GM21528 (cell line): ENCODE measurements around the gene HEATR1.
"Not testable (repeated sequence)": the region's sequence is repeated elsewhere in the genome, so short reads cannot be mapped to it uniquely, and the experiment has no call there.

ENCODE experiments used
- ATAC-seq: cut with Tn5 transposase; IDR thresholded peaks from one replicate; pipeline ENCODE4 v1.9.1; 2021; ENCODE audit warnings: mild to moderate bottlenecking, moderate library complexity; ENCODE audit not compliant: unreplicated experiment, low FRiP score

The HEATR1 gene

DNA sequence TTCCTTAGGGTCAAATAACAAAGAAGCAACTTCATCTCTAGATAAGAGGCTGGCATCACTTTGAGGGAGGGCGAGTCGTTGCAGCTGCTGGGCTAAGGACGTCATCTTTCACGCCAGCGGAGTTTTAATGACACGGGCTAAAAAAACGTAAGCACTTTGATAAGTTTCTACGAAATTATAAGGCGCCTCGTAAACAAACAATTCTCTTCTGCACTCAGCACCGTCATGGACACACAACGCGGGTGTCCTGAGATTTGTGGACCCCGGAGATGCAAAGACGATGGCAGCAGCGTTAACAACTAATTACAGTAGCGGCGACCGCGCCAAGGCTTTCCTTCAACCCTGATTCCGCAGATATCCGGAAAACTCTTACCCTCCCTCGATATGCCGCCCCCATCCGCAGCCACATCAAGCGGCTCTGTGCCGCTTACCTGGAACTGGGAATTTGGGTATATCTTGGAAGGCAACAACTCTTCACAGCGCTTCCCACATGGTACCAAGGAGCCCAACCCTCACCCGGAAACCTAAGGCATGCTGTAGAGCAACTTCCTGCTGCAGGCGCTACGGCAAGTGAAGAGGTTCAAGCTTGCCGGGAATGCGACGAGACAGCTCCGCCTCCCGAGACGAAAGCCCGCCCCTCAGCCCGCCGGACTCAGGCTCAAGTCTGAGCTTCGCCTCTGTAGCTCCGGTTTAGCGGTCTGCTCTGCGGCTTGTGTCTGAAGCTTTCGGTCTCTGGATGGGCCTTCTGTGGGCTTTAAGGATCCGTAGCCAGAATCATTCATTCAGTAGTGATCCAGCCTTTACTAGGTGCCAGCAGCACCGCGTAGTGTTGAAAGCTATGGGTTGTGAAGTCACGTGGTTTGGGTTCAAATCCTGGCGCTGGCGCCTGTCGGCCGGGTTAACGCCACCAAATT, at the start of gene HEATR1:
Gene HEATR1 (minus strand): TSS at position 526 of the 914 bp plus-strand sequence. CDS start 421 bp downstream, at position 105.
- peak; percentile 98 for ATAC-seq

DNA sequence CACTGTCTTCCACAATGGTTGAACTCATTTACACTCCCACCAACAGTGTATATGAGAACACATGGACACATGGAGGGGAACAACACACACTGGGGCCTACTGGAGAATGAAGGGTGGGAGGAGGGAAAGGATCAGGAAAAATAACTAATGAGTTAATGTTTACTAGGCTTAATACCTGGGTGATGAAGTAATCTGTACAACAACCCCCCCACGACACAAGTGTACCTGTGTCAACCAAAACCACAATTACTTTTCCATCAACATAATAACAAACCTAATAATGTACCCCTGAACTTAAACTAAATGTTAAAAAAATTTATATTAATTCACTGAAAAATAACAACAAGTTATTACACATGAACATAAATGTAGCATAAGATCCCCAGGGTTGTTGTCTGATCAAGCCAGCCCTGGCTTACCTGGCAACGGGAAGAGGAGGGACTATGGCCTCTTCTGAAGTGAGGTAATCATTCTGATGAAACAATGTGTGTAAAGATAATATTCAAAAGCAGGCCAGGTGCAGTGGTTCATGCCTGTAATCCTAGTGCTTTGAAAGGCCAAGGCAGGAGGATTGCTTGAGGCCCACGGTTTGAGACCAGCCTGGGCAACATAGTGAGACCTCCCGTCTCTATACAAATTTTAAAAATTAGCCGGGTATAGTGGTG, 40.8 kb upstream of the HEATR1 start:
- ATAC-seq = no peak

GRCh38 chr1:236642763-236643162, 38.4 kb upstream of the HEATR1 start:
- no peak for ATAC-seq

- ATAC-seq = no peak
Observed at GRCh38 chr1:236639686-236640085, 35.4 kb upstream of the HEATR1 start.

GRCh38 chr1:236638945-236639344, 34.6 kb upstream of the HEATR1 start:
- ATAC-seq = no peak

DNA sequence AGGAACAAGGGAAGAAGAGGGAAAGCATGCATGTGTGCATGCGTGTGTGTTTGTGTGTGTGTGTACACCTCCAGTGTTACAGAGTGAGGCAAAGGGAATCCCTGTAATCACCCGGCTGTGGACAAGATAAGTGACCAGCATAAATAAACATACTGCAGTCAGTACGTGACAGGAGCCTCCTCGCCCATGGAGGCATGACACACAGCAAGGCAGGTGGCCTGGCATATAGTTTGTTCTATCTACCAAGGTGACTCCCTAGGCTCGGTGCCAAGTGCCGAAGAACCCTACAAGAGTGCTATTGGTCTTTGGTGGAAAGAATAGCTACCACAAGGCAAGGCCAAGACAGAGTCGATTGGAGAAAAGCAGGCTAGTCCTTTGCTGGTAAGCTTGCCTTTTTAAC, 31.7 kb upstream of the HEATR1 start:
- no peak for ATAC-seq

- ATAC-seq = no peak
Observed at GRCh38 chr1:236627727-236628408, 23.6 kb upstream of the HEATR1 start.

DNA sequence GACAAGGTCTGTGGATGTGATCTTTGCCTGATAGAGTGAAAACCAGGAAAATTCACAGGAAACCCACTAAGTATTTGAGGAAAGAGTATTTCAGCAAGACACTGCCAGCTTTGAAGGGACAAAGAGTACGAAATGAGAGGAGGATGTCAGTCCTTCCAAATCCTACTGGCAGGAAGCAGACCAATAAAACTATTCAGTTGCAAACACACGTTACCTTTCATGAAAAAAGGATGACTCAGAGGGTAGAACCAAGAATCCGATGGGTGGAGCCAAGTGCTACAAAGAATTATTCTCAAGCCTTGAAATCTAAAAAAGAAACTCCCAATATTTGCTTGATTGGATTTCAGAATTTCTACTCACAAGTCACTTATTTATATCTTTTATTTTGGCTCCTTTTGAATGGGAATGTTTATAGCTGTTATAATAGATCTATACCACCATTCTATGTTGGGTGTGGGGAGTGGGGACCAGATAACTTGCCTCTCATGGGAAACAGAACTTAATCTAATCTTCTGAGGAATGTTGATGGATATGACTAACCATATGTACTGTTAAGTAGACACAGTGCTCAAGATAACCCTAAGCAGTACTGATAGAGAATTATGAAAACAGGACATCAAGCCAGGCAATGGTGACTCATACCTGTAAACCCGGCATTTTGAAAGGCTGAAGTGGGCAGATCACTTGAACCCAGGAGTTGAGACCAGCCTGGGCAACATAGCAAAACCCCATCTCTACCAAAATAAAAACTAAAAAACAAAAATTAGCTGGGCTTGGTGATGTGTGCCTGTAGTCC, 19.3 kb upstream of the HEATR1 start:
- no peak for ATAC-seq

GRCh38 chr1:236622407-236622806, 18.1 kb upstream of the HEATR1 start:
- no peak for ATAC-seq

DNA sequence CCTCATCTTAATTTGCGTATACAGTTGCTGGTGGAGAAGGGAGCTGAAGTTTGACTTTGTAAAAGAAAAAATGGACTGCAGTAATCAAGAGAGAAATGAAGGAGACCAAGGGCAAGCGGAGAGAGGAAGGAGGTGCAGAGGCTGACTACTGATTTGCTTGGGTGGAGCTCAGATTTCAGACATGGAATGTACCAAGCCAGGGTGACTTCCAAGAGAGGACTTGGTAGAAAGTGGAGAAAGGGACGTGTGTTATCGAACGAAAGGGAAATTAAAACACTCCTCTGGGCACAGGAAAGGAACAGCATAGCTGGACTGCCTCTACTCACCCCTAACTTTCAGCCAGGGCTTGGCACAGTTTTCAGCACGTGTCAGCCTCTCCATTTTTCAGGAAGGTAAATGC, 15.1 kb upstream of the HEATR1 start:
- no peak for ATAC-seq

GRCh38 chr1:236618507-236618906, 14.2 kb upstream of the HEATR1 start:
- no peak for ATAC-seq

DNA sequence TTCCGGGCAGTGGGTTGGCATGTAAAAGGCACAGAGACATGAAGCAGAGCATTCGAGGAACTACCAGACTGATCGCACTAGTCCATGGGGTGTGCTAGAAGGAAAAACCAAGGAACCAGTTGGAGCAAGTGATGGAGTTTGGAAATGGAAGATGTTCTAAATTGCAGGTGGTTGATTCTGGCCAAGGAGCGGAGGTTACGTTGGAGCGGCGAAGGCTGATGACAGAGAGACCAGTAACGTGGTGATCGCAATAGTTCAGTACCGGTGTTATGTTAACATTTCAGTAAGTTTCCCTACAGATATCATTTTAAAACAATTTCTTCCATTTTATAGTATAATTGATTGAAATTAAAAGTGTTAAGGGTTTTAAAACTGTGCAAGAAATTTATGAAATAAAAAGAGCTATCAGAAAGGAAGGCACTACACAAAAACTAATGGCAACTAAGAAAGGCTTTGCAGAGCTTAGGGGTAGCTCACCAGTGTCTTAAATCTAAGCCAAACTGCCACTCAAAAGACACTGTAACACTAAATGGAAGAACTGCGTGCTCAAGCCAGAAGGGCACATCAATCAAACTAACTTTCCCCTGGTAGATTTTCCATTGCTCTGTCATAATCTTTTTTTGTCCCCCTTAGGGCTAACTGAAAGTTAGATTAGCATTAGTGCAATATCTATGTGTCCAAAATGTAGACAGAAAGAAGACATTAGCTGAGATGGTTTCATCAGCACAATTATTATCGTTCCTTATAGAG, 11.3 kb upstream of the HEATR1 start:
- ATAC-seq = no peak

DNA sequence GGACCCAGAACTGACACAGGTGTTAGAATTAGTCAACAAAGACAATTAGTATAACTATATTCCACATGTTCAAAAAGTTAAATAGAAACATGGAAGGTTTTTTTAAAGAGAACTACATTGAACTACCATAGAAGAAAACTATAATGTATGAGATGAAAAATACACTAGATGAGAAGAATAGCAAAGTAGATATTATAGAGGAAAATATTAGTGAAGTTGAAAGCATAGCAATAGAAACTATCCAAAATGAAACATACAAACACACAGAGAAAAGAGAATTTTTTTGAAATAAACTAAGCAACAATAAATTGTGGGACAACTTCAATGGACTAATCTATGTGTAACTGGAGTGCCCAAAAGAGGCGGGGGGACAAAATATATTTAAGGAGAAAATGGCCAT, 8.0 kb upstream of the HEATR1 start:
- ATAC-seq = no peak

DNA sequence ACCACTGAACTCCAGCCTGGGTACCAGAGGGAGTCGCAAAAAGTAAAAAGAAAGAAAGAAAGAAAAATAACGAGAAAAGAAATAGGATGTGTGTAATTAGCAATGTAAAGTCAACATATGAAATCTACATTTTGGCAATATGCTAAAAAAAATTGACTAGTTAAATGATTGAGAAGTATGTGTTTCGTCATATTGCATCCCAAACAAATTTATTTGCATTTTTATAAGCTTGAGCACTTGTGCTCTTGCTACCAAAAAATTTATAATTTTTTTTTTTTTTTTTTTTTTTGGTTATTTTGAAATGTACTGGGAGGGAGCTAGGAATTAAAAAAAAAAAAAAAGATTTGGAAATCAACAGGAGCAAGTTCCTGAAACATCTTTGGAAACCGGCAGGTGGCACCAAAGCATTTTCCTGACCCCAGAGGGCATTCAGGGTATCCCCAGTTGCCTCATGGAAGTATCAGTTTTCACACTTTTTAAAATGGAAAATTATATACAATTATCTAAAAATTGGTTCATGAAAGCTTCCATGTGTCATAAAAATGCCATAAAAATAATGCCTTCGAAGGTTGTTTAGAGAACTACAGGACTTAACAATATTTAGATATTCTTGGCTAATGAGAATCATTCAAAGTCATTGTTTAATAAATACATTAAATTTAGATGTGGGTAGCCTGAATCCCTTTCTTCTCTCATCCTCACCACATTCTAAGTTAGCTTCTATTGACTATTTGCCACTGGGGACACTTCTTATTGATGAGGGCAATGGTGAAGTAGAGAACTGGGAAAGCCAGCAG, 4.8 kb upstream of the HEATR1 start:
- no peak for ATAC-seq

- ATAC-seq = not testable (repeated sequence)
Observed at GRCh38 chr1:236607597-236607996, 3.3 kb upstream of the HEATR1 start.

DNA sequence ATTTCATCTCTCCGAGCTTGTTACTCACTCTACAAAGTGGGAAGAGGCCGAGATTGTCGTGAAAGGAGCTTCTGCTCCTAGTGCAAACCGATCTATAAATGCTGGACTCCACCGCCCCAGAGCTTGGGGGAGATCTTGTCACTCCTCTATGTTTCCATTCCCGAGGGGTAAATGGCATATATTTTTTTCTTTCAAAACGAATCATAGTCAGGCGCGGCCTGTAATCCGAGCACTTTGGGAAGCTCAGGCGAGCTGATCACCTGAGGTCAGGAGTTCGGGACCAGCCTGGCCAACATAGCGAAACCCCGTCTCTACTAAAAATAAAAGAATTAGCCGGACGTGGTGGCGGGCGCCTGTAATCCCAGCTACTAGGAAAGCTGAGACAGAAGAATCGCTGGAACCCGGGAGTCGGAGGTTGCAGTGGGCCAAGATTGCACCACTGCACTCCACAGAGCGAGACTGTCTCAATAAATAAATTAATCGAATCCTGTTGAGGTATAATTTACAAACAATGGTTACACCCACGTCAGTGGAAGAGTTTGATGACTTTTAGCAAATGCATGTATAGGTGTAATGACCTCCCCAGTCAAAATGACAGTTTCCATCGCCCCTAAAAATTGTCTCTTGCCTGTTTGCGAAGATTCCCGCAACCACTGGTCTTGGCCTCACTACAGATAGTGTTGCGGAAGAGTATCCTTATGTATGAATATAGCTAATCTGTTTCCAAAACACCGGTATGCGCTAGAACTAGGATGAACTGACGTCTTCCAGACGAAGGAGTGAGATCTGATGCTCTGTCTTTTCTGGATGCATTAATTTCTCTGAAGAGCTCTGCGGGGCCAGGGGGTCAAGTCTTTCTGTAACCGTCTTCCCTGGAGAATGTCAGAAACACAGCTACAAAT, 840 bp upstream of the HEATR1 start:
- no peak for ATAC-seq

- ATAC-seq = no peak
Observed at GRCh38 chr1:236602171-236602570, 2.1 kb downstream of the HEATR1 start.

- ATAC-seq = no peak
Observed at GRCh38 chr1:236590553-236591150, 13.7 kb downstream of the HEATR1 start.
